Measurements from ENCODE around the gene PTPN6. TPM values are rescaled to one million over a fixed set of nuclear protein-coding genes. Genes with fewer than 3 reads are reported as not detected.

The PTPN6 gene
- total RNA-seq, 1 donor from 2014 or later, result 15.6 TPM

GRCh38 chr12:6923003-6923732 is 28.0 kb upstream of the PTPN6 start:
- peaks cover 3% of the 10 kb centered on the region for H3K36me3 Mint-ChIP-seq
- H3K27me3 Mint-ChIP-seq, result peaks cover 3% of the 10 kb centered on the region
- TF ChIP-seq CTCF (conservative IDR thresholded peaks at IDR 0.05), result no peak
- H3K9me3 Mint-ChIP-seq, result no peaks in the 10 kb centered on the region
- DNase-seq (ENCODE audit: extremely low spot score, unreplicated experiment), result no peak
- no peak overlapping the region for H3K4me3 Mint-ChIP-seq
- H3K27ac Mint-ChIP-seq, result no peak overlapping the region
- H3K4me1 Mint-ChIP-seq (ENCODE audit: unreplicated experiment), result peaks cover 35% of the 10 kb centered on the region

- Mint-ChIP-seq H3K27me3 (peaks cover 3% of the 10 kb centered on the region), H3K36me3 (peaks cover 3% of the 10 kb centered on the region), H3K4me3 (peak overlapping the region; percentile 89), H3K27ac (peak overlapping the region; percentile 95), H3K9me3 (no peaks in the 10 kb centered on the region), H3K4me1 (ENCODE audit: unreplicated experiment) (peaks cover 35% of the 10 kb centered on the region)
- TF ChIP-seq CTCF (conservative IDR thresholded peaks at IDR 0.05), result no peak
- DNase-seq (ENCODE audit: extremely low spot score, unreplicated experiment), result no peak
Observed at GRCh38 chr12:6923851-6924250, 27.3 kb upstream of the PTPN6 start.

GRCh38 chr12:6925239-6925539 is 26.0 kb upstream of the PTPN6 start:
- H3K9me3 Mint-ChIP-seq, result no peaks in the 10 kb centered on the region
- peaks cover 8% of the 10 kb centered on the region for H3K36me3 Mint-ChIP-seq
- H3K27ac Mint-ChIP-seq, result peak overlapping the region; percentile 95
- H3K4me1 Mint-ChIP-seq (ENCODE audit: unreplicated experiment), result peaks cover 44% of the 10 kb centered on the region
- no peak for DNase-seq (ENCODE audit: extremely low spot score, unreplicated experiment)
- TF ChIP-seq CTCF (conservative IDR thresholded peaks at IDR 0.05), result no peak
- H3K27me3 Mint-ChIP-seq, result peaks cover 3% of the 10 kb centered on the region
- H3K4me3 Mint-ChIP-seq, result peak overlapping the region; percentile 89

GRCh38 chr12:6925540-6926279 is 25.4 kb upstream of the PTPN6 start:
- no peaks in the 10 kb centered on the region for H3K9me3 Mint-ChIP-seq
- peaks cover 3% of the 10 kb centered on the region for H3K27me3 Mint-ChIP-seq
- H3K4me3 Mint-ChIP-seq, result peak overlapping the region; percentile 89
- TF ChIP-seq CTCF (conservative IDR thresholded peaks at IDR 0.05), result no peak
- H3K4me1 Mint-ChIP-seq (ENCODE audit: unreplicated experiment), result peaks cover 47% of the 10 kb centered on the region
- peak overlapping the region; percentile 95 for H3K27ac Mint-ChIP-seq
- no peak for DNase-seq (ENCODE audit: extremely low spot score, unreplicated experiment)
- H3K36me3 Mint-ChIP-seq, result peaks cover 8% of the 10 kb centered on the region

GRCh38 chr12:6927379-6928021 is 23.7 kb upstream of the PTPN6 start, which contains the start of gene ATN1:
Gene ATN1 (plus strand): TSS chr12:6927959. CDS start chr12:6934002, 6,043 bp downstream.
- Mint-ChIP-seq H3K9me3 (no peaks in the 10 kb centered on the region), H3K4me1 (ENCODE audit: unreplicated experiment) (peaks cover 54% of the 10 kb centered on the region), H3K27me3 (peaks cover 3% of the 10 kb centered on the region), H3K4me3 (peak within 1 kb of the TSS; percentile 95), H3K27ac (peak within 1 kb of the TSS; percentile 95), H3K36me3 (peaks cover 17% of the 10 kb centered on the region)
- no peak for TF ChIP-seq CTCF (conservative IDR thresholded peaks at IDR 0.05)
- peak; percentile 84 for DNase-seq (ENCODE audit: extremely low spot score, unreplicated experiment)

All from type B pancreatic cell (in vitro differentiated cells).